Keratinocyte (primary cell): ENCODE data around the gene ZNF628. TPM values are rescaled to one million over a fixed set of nuclear protein-coding genes. Genes with fewer than 3 reads are reported as not detected.

Experiments used
- DNase-seq: peaks from one replicate; pipeline ENCODE4 v3.0.0-alpha.2; 2011; ENCODE audit warnings: low read depth, missing footprints, low spot score
- FAIRE-seq: peaks from 2 replicates; lab custom pipeline; 2011; peaks lifted over from hg19 to GRCh38; lab: Jason Lieb, UNC
- H2AFZ ChIP-seq: 2 replicates; pipeline ENCODE4 v1.6.0; 2012; ENCODE audit warnings: low read length, control low read depth, inconsistent platforms; ENCODE audit not compliant: control insufficient read depth
- H3K27ac ChIP-seq: 2 replicates; pipeline ENCODE4 v1.5.1; 2011; ENCODE audit warnings: low read length; ENCODE audit not compliant: control insufficient read depth, insufficient read depth
- H3K27me3 ChIP-seq: 3 replicates; pipeline ENCODE4 v1.6.0; 2011; ENCODE audit warnings: low read length; ENCODE audit not compliant: control insufficient read depth, insufficient read depth; ENCODE audit errors: extremely low read depth
- H3K36me3 ChIP-seq, 2 experiments: 2 replicates in 1 of 2; 3 replicates in 1 of 2; pipeline ENCODE4 v1.5.1; 2011; ENCODE audit warnings: low read length in 2 of 2, mild to moderate bottlenecking in 1 of 2; ENCODE audit not compliant: control insufficient read depth in 2 of 2, insufficient read depth in 2 of 2; ENCODE audit errors: extremely low read depth in 1 of 2
- H3K4me1 ChIP-seq: 3 replicates; pipeline ENCODE4 v1.5.1; 2011; ENCODE audit warnings: low read length; ENCODE audit not compliant: control insufficient read depth, insufficient read depth; ENCODE audit errors: extremely low read depth
- H3K4me2 ChIP-seq: 3 replicates; pipeline ENCODE4 v1.6.0; 2011; ENCODE audit warnings: low read depth, low read length; ENCODE audit not compliant: control insufficient read depth, insufficient read depth; ENCODE audit errors: extremely low read depth
- H3K4me3 ChIP-seq, 3 experiments: fragments of 200-600 bp in 1 of 3; sonication (generic) in 1 of 3; 2 replicates in 2 of 3; 3 replicates in 1 of 3; pipeline ENCODE4 v1.5.1; 2011 to 2016; ENCODE audit warnings: low read length in 3 of 3, mild to moderate bottlenecking in 3 of 3, control low read depth in 2 of 3, inconsistent platforms in 1 of 3, low read depth in 1 of 3, mixed read lengths in 1 of 3, mixed run types in 1 of 3, moderate library complexity in 1 of 3; ENCODE audit not compliant: control insufficient read depth in 2 of 3, insufficient read depth in 2 of 3; ENCODE audit errors: extremely low read depth in 1 of 3
- H3K79me2 ChIP-seq: 2 replicates; pipeline ENCODE4 v1.6.0; 2012; ENCODE audit warnings: low read length; ENCODE audit not compliant: control insufficient read depth, insufficient read depth
- H3K9ac ChIP-seq: 3 replicates; pipeline ENCODE4 v1.6.0; 2011; ENCODE audit warnings: low read length; ENCODE audit not compliant: control insufficient read depth, insufficient read depth; ENCODE audit errors: extremely low read depth
- H3K9me1 ChIP-seq: 3 replicates; pipeline ENCODE4 v1.6.0; 2011; ENCODE audit warnings: low read length; ENCODE audit not compliant: control insufficient read depth, insufficient read depth; ENCODE audit errors: extremely low read depth
- H3K9me3 ChIP-seq: 2 replicates; pipeline ENCODE4 v1.5.1; 2012; ENCODE audit warnings: low read depth, low read length; ENCODE audit not compliant: control insufficient read depth
- H4K20me1 ChIP-seq: 3 replicates; pipeline ENCODE4 v1.6.0; 2011; ENCODE audit warnings: low read length; ENCODE audit not compliant: control insufficient read depth, insufficient read depth; ENCODE audit errors: extremely low read depth
- CTCF ChIP-seq, 3 experiments: IDR thresholded peaks in 1 of 3; conservative IDR thresholded peaks in 1 of 3; optimal IDR thresholded peaks in 1 of 3; 2 replicates in 2 of 3; 3 replicates in 1 of 3; pipeline versions ENCODE3 to v1.5.1; 2011; ENCODE audit warnings: low read length in 3 of 3, mild to moderate bottlenecking in 3 of 3, moderate library complexity in 2 of 3, control low read depth in 1 of 3, inconsistent platforms in 1 of 3; ENCODE audit not compliant: insufficient read depth in 2 of 3; ENCODE audit errors: extremely low read depth in 1 of 3
- EZH2 ChIP-seq: IDR thresholded peaks from one replicate; pipeline ENCODE4 v1.6.1; 2012; ENCODE audit warnings: inconsistent platforms, mild to moderate bottlenecking, low read length, moderate library complexity
- dilution Hi-C: fragments of 300-500 bp; cut with MboI; formaldehyde crosslinking; loops from one replicate; pipeline ENCODE4 v1.7.0; 2020; ENCODE audit warnings: low sequenced_read_pairs; ENCODE audit not compliant: extremely low pct_ligation_motif_present
- polyA plus RNA-seq, 5 experiments: library from polyadenylated mRNA; depleted of rRNA in 3 of 5; stranded (reverse) in 3 of 5; stranded (forward) in 1 of 5; unstranded in 1 of 5; fragments of >200 nt; gene quantifications; 1 replicate in 1 of 5; 2 replicates in 3 of 5; 3 replicates in 1 of 5; pipeline versions ENCODE4 v1.2.1 to v1.2.3, GENCODE V29; 2011 to 2012; ENCODE audit warnings: missing spikeins in 2 of 5, low read depth in 1 of 5, low replicate concordance in 1 of 5

Gene ZNF628
- polyA plus RNA-seq, 1 donor (not counting 4 experiments of a cell fraction or from before 2014, with no cell fraction given), result 0.22 TPM

GRCh38 chr19:55504252-55504603 lies 27.8 kb downstream of the ZNF628 start:
- DNase-seq (no peak), FAIRE-seq (no peak)
- Histone ChIP-seq H2AFZ (no peak overlapping the region), H3K4me3 (no peak overlapping the region), H4K20me1 (no peaks in the 10 kb centered on the region), H3K9me1 (no peaks in the 10 kb centered on the region), H3K4me1 (no peaks in the 10 kb centered on the region), H3K9ac (no peak overlapping the region), H3K27me3 (peaks cover 1% of the 10 kb centered on the region), H3K4me2 (peak overlapping the region; percentile 71), H3K9me3 (no peaks in the 10 kb centered on the region), H3K27ac (no peak overlapping the region), H3K36me3 (no peaks in the 10 kb centered on the region), H3K79me2 (no peaks in the 10 kb centered on the region)
- dilution Hi-C loops, result no loop called here
- TF ChIP-seq CTCF (optimal IDR thresholded peaks at IDR 0.05 in 1 of 3, IDR thresholded peaks at IDR 0.05 in 1 of 3, conservative IDR thresholded peaks at IDR 0.05 in 1 of 3; ENCODE audit: extremely low read depth in 1 of 3, insufficient read depth in 2 of 3, low read length in 3 of 3) (no peak), EZH2 (no peak)

GRCh38 chr19:55504981-55505380 lies 28.6 kb downstream of the ZNF628 start:
- H3K9me1 ChIP-seq, result no peaks in the 10 kb centered on the region
- TF ChIP-seq CTCF (optimal IDR thresholded peaks at IDR 0.05 in 1 of 3, IDR thresholded peaks at IDR 0.05 in 1 of 3, conservative IDR thresholded peaks at IDR 0.05 in 1 of 3; ENCODE audit: extremely low read depth in 1 of 3, insufficient read depth in 2 of 3, low read length in 3 of 3), result no peak
- TF ChIP-seq EZH2, result no peak
- no peaks in the 10 kb centered on the region for H3K4me1 ChIP-seq
- H4K20me1 ChIP-seq, result no peaks in the 10 kb centered on the region
- no peak overlapping the region for H3K4me2 ChIP-seq
- H3K9ac ChIP-seq, result no peak overlapping the region
- no peaks in the 10 kb centered on the region for H3K27me3 ChIP-seq
- DNase-seq (no peak), FAIRE-seq (no peak)
- H3K36me3 ChIP-seq, result no peaks in the 10 kb centered on the region
- H3K4me3 ChIP-seq, result no peak overlapping the region
- dilution Hi-C loops, result no loop called here
- H3K79me2 ChIP-seq, result no peaks in the 10 kb centered on the region
- H3K9me3 ChIP-seq, result no peaks in the 10 kb centered on the region
- no peak overlapping the region for H3K27ac ChIP-seq
- H2AFZ ChIP-seq, result no peak overlapping the region
